ENCODE results near the gene PDHB.

The PDHB gene

DNA sequence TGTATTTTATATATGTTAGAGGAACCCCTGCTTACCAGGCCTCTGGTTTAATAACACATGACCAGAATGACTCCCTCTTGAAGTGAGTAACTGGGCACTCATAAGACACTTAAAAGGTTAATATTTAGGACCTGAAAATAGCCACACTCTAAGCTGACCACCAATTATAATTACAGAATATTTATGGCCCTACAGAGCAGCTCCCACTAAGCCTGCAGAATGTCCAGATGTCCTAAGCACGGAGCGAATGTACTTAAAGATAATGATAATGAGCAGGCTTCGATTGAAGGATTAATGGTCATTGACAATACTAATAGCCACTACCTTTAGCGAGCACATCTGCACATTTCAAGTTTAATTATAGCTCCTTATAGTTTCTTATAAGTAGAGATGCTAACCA, 35.5 kb upstream of the PDHB start:
- H3K4me3 ChIP-seq (ENCODE audit: low read length) = no peak overlapping the region
- no peaks in the 10 kb centered on the region for H3F3A ChIP-seq (ENCODE audit: insufficient read depth, low read length)
- no peaks in the 10 kb centered on the region for H3K27me3 ChIP-seq (replicated peaks; ENCODE audit: insufficient read depth, low read length)
- no peaks in the 10 kb centered on the region for H3K9me3 ChIP-seq (replicated peaks; ENCODE audit: insufficient read depth, low read length)
- no peak overlapping the region for H3K4me2 ChIP-seq (ENCODE audit: low read depth, low read length)
- no peaks in the 10 kb centered on the region for H3K36me3 ChIP-seq (replicated peaks; ENCODE audit: insufficient read depth, low read length)
- H3K4me1 ChIP-seq (ENCODE audit: low read length) = peaks cover 7% of the 10 kb centered on the region
- no peaks in the 10 kb centered on the region for H3K9me2 ChIP-seq (replicated peaks; ENCODE audit: insufficient read depth, low read length)
- no peaks in the 10 kb centered on the region for H4K20me1 ChIP-seq (ENCODE audit: insufficient read depth, low read length)
- TF ChIP-seq EZH2phosphoT487 (IDR thresholded peaks at IDR 0.05; ENCODE audit: low read length) (no peak), EZH2 (optimal IDR thresholded peaks at IDR 0.05; ENCODE audit: low read depth, low read length) (no peak)
- TF ChIP-seq, protein P1, sequence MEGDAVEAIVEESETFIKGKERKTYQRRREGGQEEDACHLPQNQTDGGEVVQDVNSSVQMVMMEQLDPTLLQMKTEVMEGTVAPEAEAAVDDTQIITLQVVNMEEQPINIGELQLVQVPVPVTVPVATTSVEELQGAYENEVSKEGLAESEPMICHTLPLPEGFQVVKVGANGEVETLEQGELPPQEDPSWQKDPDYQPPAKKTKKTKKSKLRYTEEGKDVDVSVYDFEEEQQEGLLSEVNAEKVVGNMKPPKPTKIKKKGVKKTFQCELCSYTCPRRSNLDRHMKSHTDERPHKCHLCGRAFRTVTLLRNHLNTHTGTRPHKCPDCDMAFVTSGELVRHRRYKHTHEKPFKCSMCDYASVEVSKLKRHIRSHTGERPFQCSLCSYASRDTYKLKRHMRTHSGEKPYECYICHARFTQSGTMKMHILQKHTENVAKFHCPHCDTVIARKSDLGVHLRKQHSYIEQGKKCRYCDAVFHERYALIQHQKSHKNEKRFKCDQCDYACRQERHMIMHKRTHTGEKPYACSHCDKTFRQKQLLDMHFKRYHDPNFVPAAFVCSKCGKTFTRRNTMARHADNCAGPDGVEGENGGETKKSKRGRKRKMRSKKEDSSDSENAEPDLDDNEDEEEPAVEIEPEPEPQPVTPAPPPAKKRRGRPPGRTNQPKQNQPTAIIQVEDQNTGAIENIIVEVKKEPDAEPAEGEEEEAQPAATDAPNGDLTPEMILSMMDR (IDR thresholded peaks at IDR 0.05; ENCODE audit: low read length) = no peak
- no peak overlapping the region for H3K27ac ChIP-seq (ENCODE audit: low read length)
- H3K79me2 ChIP-seq (ENCODE audit: low read length) = no peaks in the 10 kb centered on the region
- H3K9ac ChIP-seq (ENCODE audit: low read length) = no peak overlapping the region
- no peak for DNase-seq
- H2AFZ ChIP-seq (ENCODE audit: low read length) = no peak overlapping the region

- H3K27ac ChIP-seq (ENCODE audit: low read length) = no peak overlapping the region
- no peaks in the 10 kb centered on the region for H3K79me2 ChIP-seq (ENCODE audit: low read length)
Observed at GRCh38 chr3:58466899-58467563, 33.4 kb upstream of the PDHB start.

GRCh38 chr3:58464866-58465265, 31.2 kb upstream of the PDHB start:
- Histone ChIP-seq H3K4me3 (ENCODE audit: low read length) (no peak overlapping the region), H3K36me3 (replicated peaks; ENCODE audit: insufficient read depth, low read length) (no peaks in the 10 kb centered on the region), H3K4me2 (ENCODE audit: low read depth, low read length) (no peak overlapping the region), H3K4me1 (ENCODE audit: low read length) (no peaks in the 10 kb centered on the region), H3K9ac (ENCODE audit: low read length) (no peak overlapping the region), H2AFZ (ENCODE audit: low read length) (no peak overlapping the region), H3K9me2 (replicated peaks; ENCODE audit: insufficient read depth, low read length) (no peaks in the 10 kb centered on the region), H3K9me3 (replicated peaks; ENCODE audit: insufficient read depth, low read length) (no peaks in the 10 kb centered on the region), H3K27ac (ENCODE audit: low read length) (no peak overlapping the region), H3F3A (ENCODE audit: insufficient read depth, low read length) (no peaks in the 10 kb centered on the region), H4K20me1 (ENCODE audit: insufficient read depth, low read length) (no peaks in the 10 kb centered on the region), H3K79me2 (ENCODE audit: low read length) (no peaks in the 10 kb centered on the region), H3K27me3 (replicated peaks; ENCODE audit: insufficient read depth, low read length) (no peaks in the 10 kb centered on the region)
- DNase-seq = no peak
- TF ChIP-seq EZH2 (optimal IDR thresholded peaks at IDR 0.05; ENCODE audit: low read depth, low read length) (no peak), EZH2phosphoT487 (IDR thresholded peaks at IDR 0.05; ENCODE audit: low read length) (no peak)
- TF ChIP-seq, protein P1 (IDR thresholded peaks at IDR 0.05; ENCODE audit: low read length) = no peak

More at GRCh38 chr3:58466899-58467563, 33.4 kb upstream of the PDHB start:
- H3K9me3 ChIP-seq (replicated peaks; ENCODE audit: insufficient read depth, low read length) = no peaks in the 10 kb centered on the region
- no peak overlapping the region for H3K4me2 ChIP-seq (ENCODE audit: low read depth, low read length)
- no peaks in the 10 kb centered on the region for H3K27me3 ChIP-seq (replicated peaks; ENCODE audit: insufficient read depth, low read length)
- no peak overlapping the region for H3K9ac ChIP-seq (ENCODE audit: low read length)
- H4K20me1 ChIP-seq (ENCODE audit: insufficient read depth, low read length) = no peaks in the 10 kb centered on the region
- TF ChIP-seq, protein P1 (IDR thresholded peaks at IDR 0.05; ENCODE audit: low read length) = no peak
- no peak for TF ChIP-seq EZH2phosphoT487 (IDR thresholded peaks at IDR 0.05; ENCODE audit: low read length)
- TF ChIP-seq EZH2 (optimal IDR thresholded peaks at IDR 0.05; ENCODE audit: low read depth, low read length) = no peak
- no peaks in the 10 kb centered on the region for H3K9me2 ChIP-seq (replicated peaks; ENCODE audit: insufficient read depth, low read length)
- H3K4me3 ChIP-seq (ENCODE audit: low read length) = no peak overlapping the region
- DNase-seq = no peak
- H3K4me1 ChIP-seq (ENCODE audit: low read length) = peaks cover 7% of the 10 kb centered on the region
- no peaks in the 10 kb centered on the region for H3F3A ChIP-seq (ENCODE audit: insufficient read depth, low read length)
- H3K36me3 ChIP-seq (replicated peaks; ENCODE audit: insufficient read depth, low read length) = no peaks in the 10 kb centered on the region
- no peak overlapping the region for H2AFZ ChIP-seq (ENCODE audit: low read length)
